SK-N-SH treated with all-trans-retinoic acid at 6 μM for 48 hours (cell line): Measurements from ENCODE around the gene CCP110.

Source experiments
- ARNTL ChIP-seq: fragments of 450-650 bp; formaldehyde crosslinking; IDR thresholded peaks from 2 replicates; pipeline ENCODE4 v1.5.0; 2020; ENCODE audit warnings: low read depth, mild to moderate bottlenecking, moderate library complexity, borderline replicate concordance
- ESRRG ChIP-seq: fragments of 250-450 bp; sonication (Bioruptor Pico); IDR thresholded peaks from 2 replicates; pipeline ENCODE4 v1.6.1; 2021; ENCODE audit warnings: mild to moderate bottlenecking
- GLIS3 ChIP-seq: fragments of 250-450 bp; sonication (Bioruptor Pico); IDR thresholded peaks from 2 replicates; pipeline ENCODE4 v1.5.0; 2020; ENCODE audit warnings: mild to moderate bottlenecking, moderate library complexity
- ISL1 ChIP-seq: fragments of 250-450 bp; sonication (Bioruptor Pico); IDR thresholded peaks from 2 replicates; pipeline ENCODE4 v2.1.2; 2022; ENCODE audit warnings: mild to moderate bottlenecking, moderate library complexity
- PATZ1 ChIP-seq: fragments of 250-450 bp; sonication (Bioruptor Pico); IDR thresholded peaks from 2 replicates; pipeline ENCODE4 v1.8.0; 2020; ENCODE audit warnings: mild to moderate bottlenecking, moderate library complexity, borderline replicate concordance
- RARB ChIP-seq: fragments of 250-450 bp; sonication (Bioruptor Pico); IDR thresholded peaks from 2 replicates; pipeline ENCODE4 v1.8.0; 2021; ENCODE audit warnings: mild to moderate bottlenecking, moderate library complexity
- TOX ChIP-seq: fragments of 250-450 bp; sonication (Bioruptor Pico); IDR thresholded peaks from 2 replicates; pipeline ENCODE4 v1.8.0; 2021; ENCODE audit warnings: mild to moderate bottlenecking, moderate library complexity, borderline replicate concordance
- ZFP30 ChIP-seq: fragments of 450-650 bp; formaldehyde crosslinking; IDR thresholded peaks from 2 replicates; pipeline ENCODE4 v1.5.0; 2022; ENCODE audit warnings: mild to moderate bottlenecking, moderate library complexity
- ZNF8 ChIP-seq: fragments of 450-650 bp; formaldehyde crosslinking; IDR thresholded peaks from 2 replicates; pipeline ENCODE4 v1.5.0; 2020; ENCODE audit warnings: mild to moderate bottlenecking, moderate library complexity

- TF ChIP-seq RARB (CRISPR knock-in tag), result no peak
- no peak for TF ChIP-seq ESRRG (CRISPR knock-in tag)
- TF ChIP-seq TOX (CRISPR knock-in tag), result no peak
- no peak for TF ChIP-seq ZNF8
- no peak for TF ChIP-seq PATZ1 (CRISPR knock-in tag)
- no peak for TF ChIP-seq ISL1 (CRISPR knock-in tag)
- TF ChIP-seq GLIS3 (CRISPR knock-in tag), result no peak
- TF ChIP-seq ARNTL (CRISPR knock-in tag), result no peak
- no peak for TF ChIP-seq ZFP30
Measured at GRCh38 chr16:19484096-19484495, 39.6 kb upstream of the CCP110 start.
